ENCODE measurements around the gene FBN1.

The FBN1 gene

DNA sequence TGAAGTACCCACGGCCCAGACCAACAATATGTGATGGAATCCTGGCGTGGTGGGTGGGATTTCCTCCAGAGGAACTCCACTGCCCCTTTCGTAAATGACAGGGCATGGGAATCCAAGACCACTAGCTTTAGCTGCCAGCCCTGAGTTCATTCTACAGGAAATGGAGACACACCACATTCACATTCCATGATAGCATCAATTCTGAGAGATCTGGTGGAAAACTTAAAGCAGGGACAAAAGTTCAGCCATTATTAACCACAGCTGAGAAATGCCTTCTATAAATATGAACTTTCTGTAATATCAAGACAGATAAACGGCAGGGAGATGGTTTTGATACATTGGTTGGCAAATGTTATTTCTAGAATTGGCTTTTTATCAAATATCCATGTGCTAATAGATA, 98.2 kb downstream of the FBN1 start:
- no peak for DNase-seq

DNA sequence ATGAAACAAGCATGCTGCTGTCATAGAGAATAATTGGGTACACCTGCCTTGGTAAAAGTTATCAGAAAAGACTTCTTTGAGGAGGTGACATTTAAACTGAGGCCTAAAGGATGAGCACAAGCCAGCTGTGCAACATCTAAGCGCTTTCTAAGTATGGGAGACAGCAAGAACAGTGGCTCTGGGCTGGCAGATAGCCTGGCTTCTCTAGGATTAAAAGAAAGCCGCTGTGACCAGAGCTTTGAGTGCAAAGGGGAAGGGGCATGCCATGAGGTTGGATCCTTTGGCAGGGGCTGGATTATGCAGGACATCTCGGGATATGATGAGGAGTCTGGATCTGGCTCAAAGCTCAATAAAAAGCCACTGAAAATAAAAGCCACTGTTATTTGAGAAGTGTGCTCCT, 99.2 kb downstream of the FBN1 start:
- DNase-seq: no peak

- no peak for DNase-seq
Observed at GRCh38 chr15:48544778-48545177, 100.7 kb downstream of the FBN1 start.

GRCh38 chr15:48541341-48542278, 103.9 kb downstream of the FBN1 start:
- no peak for DNase-seq

GRCh38 chr15:48540756-48541155, 104.8 kb downstream of the FBN1 start:
- DNase-seq: no peak

DNA sequence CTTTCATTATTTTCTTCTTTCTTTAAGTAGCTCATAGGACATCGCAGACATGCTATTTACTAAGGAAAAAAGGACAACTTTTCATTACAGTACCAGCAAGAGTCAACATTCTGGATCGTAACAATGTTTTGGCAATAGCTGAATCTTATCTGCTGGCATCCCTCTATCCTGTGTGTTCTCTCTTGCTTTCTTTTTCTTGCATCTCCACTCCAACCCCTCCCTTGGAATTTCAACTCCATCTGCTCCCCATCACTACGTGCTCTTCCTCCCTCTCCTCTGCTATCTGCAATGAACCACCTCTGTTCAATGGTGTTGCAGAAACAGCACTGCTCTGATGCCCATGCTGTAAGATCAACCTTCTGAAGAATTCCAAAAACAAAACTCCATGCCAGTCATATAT, 106.6 kb downstream of the FBN1 start:
- DNase-seq: no peak

GRCh38 chr15:48537271-48538113, 108.0 kb downstream of the FBN1 start:
- DNase-seq: no peak

- DNase-seq: no peak
Observed at GRCh38 chr15:48536681-48537091, 108.8 kb downstream of the FBN1 start.

GRCh38 chr15:48533982-48534381, 111.5 kb downstream of the FBN1 start:
- no peak for DNase-seq

DNA sequence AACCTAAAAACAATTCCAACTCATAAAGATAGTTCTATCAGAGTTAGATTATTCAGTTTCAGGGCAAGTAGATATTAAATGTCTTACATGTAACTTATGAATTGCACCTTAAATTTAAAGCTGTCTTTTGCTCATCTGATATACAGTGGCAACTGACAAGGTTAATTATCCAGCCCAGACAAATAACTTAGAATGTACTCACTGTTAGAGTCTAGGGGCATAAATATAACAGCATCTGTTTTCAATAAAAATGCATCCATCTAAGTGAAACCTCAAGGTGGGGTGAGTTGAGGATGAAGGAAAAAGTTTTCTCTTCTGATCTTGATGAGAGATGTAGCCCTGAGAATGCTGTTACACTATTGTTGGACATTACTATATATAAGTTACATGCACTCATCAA, 112.6 kb downstream of the FBN1 start:
- DNase-seq: no peak

DNA sequence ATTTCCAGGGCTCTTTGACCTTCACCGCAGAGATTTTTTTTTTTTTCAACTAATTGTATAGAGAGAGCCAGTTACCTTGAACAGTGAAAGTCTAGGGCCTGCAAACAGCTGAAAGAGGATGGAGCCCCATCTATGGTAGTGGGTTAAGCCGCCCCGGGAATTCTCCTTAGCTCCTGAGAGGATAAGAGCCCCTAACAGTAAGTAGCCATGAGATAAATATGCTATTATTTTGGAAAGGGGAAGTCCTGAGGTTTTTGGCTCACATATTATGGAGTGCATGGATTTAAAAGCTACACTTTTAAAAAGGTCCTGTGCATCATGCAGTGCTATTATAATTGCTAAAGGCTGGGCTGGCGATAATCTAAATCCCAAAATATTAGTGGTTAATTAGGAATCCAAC, 115.0 kb downstream of the FBN1 start:
- no peak for DNase-seq

DNA sequence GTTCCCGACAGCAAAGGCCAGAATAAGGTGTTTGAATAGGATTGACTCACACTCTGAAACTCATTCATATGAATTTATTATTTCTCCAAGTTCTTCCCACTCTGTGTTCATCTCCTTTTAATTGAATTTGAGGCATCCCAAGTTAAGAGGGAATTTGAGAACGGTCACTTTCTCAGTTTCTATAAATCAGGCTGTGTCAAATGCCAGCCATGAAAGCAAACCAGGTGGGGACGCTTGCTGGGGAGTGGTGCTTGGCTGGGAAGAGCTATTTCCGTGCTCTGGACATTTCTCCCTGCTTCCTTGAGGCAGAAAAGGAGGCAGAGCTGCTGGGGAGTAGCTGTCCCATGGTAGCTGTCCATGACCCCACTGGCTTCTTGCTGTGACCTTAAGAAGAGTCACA, 116.6 kb downstream of the FBN1 start:
- no peak for DNase-seq

DNA sequence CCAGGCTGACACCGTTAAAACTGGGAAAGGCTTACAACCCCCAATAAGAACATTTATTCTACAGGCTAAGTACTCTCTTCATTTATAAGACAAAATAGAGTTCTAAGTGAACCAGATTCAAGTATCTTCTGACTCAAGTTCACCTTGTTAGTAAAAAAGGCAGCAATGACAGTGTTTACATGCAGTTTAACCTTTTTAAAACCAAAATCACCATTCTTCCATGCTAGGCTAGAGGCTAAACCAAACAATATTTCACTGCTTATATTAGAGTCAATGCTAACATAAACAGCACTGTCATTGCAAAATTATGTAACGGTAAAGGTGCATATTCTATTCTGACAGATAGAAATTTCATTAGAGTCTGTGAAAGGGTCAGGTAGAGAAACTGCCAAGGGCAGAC, 118.0 kb downstream of the FBN1 start:
- no peak for DNase-seq

DNA sequence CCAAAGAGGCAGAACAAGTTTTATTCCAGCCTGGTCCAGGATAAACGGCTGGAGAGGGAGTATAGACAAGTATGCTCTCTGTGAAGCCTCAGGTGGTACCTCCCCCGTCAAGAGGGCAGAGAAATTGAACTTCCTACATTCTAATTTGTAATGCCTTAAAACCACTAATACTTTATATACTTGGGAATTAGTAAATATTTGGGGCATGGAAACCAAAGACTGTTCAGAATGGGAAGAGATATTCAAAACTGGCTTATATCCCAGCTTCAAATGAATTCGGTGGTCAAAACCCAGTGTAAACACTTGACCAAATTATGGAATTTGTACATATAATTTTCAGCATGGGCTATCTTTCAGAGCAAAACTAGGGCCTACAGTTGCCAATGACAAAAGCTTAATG, 122.6 kb downstream of the FBN1 start:
- DNase-seq: no peak

GRCh38 chr15:48522123-48522522, 123.4 kb downstream of the FBN1 start:
- no peak for DNase-seq

- no peak for DNase-seq
Observed at GRCh38 chr15:48520376-48521155, 124.9 kb downstream of the FBN1 start.

- no peak for DNase-seq
Observed at GRCh38 chr15:48516121-48516520, 129.4 kb downstream of the FBN1 start.

DNA sequence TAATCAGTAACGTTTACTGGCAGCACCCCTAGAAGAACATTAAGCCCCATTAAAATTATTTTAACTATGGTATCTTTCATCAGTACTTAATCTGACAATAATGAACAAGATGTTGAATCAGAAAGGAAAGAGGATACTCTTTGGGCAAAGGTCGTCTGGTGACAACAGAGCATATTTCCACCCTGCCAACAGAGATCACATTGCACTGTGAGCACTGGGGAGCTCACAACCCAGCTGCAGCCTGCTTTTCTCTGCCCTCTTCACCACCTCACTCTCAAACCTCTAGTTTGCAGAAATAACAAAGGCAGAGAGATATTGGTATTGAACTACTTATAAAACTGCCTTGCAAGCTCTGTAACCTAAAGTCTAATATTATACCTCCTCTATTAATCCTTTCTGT, 130.0 kb downstream of the FBN1 start:
- no peak for DNase-seq

DNA sequence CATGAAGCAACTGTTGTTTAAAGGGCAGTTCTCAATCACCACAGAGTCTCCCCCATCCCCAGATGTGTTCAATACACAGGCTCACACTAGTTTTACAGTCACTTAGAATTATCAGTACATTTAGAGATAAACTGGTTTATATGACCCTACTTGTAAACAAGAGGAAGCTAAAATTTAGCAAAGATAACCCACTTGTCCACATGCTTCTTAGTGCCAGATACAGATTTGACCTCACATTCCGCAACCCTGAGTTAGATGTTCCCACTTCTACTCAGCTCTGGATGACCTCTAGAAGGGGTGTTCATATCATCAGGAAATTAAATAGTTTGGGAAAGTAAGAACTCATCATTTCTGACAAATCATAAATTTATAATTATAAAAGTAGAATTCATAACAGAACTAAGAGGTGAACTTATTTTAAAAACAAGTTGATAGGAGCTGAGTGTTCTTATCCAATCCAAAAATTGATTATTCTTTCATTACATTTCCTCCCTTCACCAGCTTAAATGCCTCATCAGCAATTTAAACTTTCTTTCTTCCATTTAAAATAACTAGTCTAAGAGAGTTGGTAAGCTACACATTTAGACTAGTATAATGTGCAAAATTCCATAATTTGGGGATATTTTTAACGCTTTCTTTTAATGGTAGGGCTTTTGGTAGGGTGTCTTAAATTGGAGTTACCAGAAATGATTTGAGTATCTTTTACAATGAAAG, 131.2 kb downstream of the FBN1 start:
- DNase-seq: no peak

DNA sequence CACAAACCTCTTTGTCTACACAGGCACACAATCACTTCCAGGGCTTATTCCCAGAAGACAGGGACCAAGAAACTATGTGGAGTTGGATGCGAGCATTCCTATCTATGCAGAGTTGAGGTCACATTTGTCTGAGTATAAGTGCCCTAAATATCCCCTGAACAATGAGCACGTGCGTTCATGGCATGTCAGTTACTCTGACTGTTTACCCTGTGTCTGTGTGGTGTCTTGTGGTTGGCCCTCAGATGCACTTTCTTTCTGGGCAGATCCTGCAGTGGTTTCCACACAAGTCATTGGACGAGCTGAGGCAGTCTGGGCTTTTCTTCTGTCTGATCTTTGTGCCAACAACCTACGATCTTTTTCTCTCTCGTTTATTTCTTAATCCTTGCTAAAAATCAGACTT, 134.5 kb downstream of the FBN1 start:
- DNase-seq: no peak

- DNase-seq: peak in 1 of 2 experiments; percentile 36
Observed at GRCh38 chr15:48507416-48508065, 138.0 kb downstream of the FBN1 start.

DNA sequence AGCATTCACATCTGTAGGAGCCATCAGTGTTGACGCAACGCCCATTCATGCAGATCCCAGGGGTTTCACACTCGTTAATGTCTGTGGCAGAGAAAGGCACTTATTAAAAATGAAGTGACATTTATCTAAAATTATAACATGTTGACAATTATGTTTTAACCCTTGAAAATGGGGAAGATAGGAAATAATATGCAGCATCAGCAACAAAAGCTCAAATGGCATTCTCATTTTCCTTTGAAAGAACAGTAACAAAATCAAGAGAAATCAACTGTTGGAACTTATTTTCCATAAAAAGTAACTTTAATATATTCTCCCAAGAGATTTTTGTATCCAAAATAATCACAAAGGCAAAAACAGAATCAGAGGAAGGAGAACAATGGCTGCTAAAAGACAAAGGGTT, 140.4 kb downstream of the FBN1 start:
- DNase-seq: no peak
